Activated CD8-positive, alpha-beta T cell treated with anti-CD3 and anti-CD28 coated beads for 36 hours (primary cell): Measurements from ENCODE around the gene EDN3. TPM values are rescaled to one million over a fixed set of nuclear protein-coding genes. Genes with fewer than 3 reads are reported as not detected.

Experiments
- ATAC-seq: fragments of 200-7000 bp; cut with Tn5 transposase; one replicate; pipeline ENCODE4 v1.10.0; 2021; ENCODE audit warnings: mild to moderate bottlenecking, moderate library complexity
- CTCF ChIA-PET: fragments of 350-600 bp; sonication (Branson Sonifier 250); formaldehyde crosslinking; loops from one replicate; lab custom pipeline; 2021; ENCODE audit warnings: antibody characterized with exemption; lab: Charles Lee
- POLR2A ChIA-PET: fragments of 350-600 bp; sonication (Branson Sonifier 250); formaldehyde crosslinking; loops from one replicate; lab custom pipeline; 2021; ENCODE audit warnings: antibody characterized with exemption; lab: Charles Lee
- DNase-seq: peaks from one replicate; pipeline ENCODE4 v3.0.0-alpha.2; 2020
- H3K27ac Mint-ChIP-seq: one replicate; pipeline ENCODE4 v1.8.0; 2021; ENCODE audit warnings: mild to moderate bottlenecking, mixed read lengths
- H3K27me3 Mint-ChIP-seq: one replicate; pipeline ENCODE4 v1.8.0; 2021; ENCODE audit warnings: mixed read lengths
- H3K36me3 Mint-ChIP-seq: one replicate; pipeline ENCODE4 v1.8.0; 2021; ENCODE audit warnings: low read depth, mixed read lengths
- H3K4me1 Mint-ChIP-seq: one replicate; pipeline ENCODE4 v1.8.0; 2021; ENCODE audit warnings: low read depth, mixed read lengths
- H3K4me3 Mint-ChIP-seq: one replicate; pipeline ENCODE4 v1.8.0; 2021; ENCODE audit warnings: mild to moderate bottlenecking, moderate library complexity, mixed read lengths
- H3K9me3 Mint-ChIP-seq: one replicate; pipeline ENCODE4 v1.8.0; 2021; ENCODE audit warnings: mixed read lengths
- CTCF ChIP-seq: fragments of 200-600 bp; IDR thresholded peaks from one replicate; pipeline ENCODE4 v1.8.0; 2022; ENCODE audit warnings: antibody characterized with exemption, mild to moderate bottlenecking
- intact Hi-C: fragments of 100-400 bp; cut with micrococcal nuclease; formaldehyde crosslinking; loops from one replicate; pipeline ENCODE4 v1.10.0; 2022
- total RNA-seq, 2 experiments: library from RNA; stranded (reverse); gene quantifications; one replicate each; pipeline ENCODE4 v1.2.3, GENCODE V29; 2021

EDN3 gene
- total RNA-seq, 2 experiments from 2014 or later = 0.09 TPM; not detected in 1

DNA sequence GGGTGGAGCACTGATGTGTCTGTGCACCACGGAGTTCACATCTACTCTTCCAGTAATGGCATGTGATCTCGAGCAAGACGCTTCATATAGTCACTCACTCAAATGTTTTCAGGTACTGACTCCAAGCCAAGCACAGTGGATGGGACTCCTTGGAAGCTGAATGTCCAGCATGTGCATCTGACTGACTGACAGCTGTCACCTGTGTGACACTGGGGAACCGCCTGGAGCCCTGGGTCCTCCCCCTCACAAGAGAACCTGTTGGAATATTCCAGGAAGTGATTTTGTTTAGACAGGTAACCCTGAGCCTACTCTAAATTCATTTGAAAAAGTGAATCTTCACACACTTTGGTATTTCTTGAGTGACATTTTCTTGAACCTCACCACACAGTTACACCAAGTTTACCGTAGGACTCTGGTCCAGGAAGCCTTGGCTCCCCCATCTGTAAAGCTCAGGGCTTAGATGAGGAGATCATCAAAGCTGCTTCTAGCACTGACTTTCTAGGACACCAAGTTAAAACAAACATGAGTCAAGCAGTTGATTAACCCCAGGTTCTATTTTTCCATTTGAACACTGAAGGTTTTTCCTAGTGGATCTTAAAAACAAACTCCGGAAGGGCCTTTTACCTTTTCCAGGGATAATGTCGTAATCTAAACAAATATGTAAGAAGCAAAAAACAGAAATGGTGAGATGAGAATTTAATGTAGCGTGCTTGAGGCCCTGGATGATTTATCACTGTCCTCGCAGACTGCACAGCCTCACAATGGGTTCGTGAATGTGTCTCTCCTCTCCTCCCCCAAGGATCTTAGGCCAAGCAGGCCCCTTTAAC is 50.1 kb downstream of the EDN3 start:
- peaks cover 10% of the 10 kb centered on the region for H3K4me1 Mint-ChIP-seq

GRCh38 chr20:59351157-59352040 is 51.0 kb downstream of the EDN3 start:
- no peak for TF ChIP-seq CTCF
- Mint-ChIP-seq H3K4me1 (peaks cover 10% of the 10 kb centered on the region), H3K4me3 (no peak overlapping the region), H3K36me3 (no peaks in the 10 kb centered on the region), H3K27me3 (no peaks in the 10 kb centered on the region), H3K27ac (no peak overlapping the region), H3K9me3 (no peaks in the 10 kb centered on the region)
- DNase-seq (no peak), ATAC-seq (no peak)
- ChIA-PET POLR2A (no interaction called here), CTCF (no interaction called here)
- intact Hi-C loops = no loop called here

More for the DNA sequence above, 50.1 kb downstream of the EDN3 start:
- H3K9me3 Mint-ChIP-seq = no peaks in the 10 kb centered on the region
- no peak for TF ChIP-seq CTCF
- DNase-seq (no peak), ATAC-seq (no peak)
- ChIA-PET POLR2A (no interaction called here), CTCF (no interaction called here)
- no peaks in the 10 kb centered on the region for H3K36me3 Mint-ChIP-seq
- no peak overlapping the region for H3K4me3 Mint-ChIP-seq
- H3K27ac Mint-ChIP-seq = no peak overlapping the region
- intact Hi-C loops = no loop called here
- no peaks in the 10 kb centered on the region for H3K27me3 Mint-ChIP-seq

GRCh38 chr20:59352541-59352940 is 52.1 kb downstream of the EDN3 start:
- Mint-ChIP-seq H3K9me3 (no peaks in the 10 kb centered on the region), H3K4me3 (no peak overlapping the region), H3K27ac (no peak overlapping the region), H3K27me3 (no peaks in the 10 kb centered on the region), H3K36me3 (no peaks in the 10 kb centered on the region), H3K4me1 (peaks cover 10% of the 10 kb centered on the region)
- intact Hi-C loops = no loop called here
- POLR2A ChIA-PET = no interaction called here
- no peak for ATAC-seq
- no peak for DNase-seq
- CTCF ChIA-PET = no interaction called here
- TF ChIP-seq CTCF = no peak

DNA sequence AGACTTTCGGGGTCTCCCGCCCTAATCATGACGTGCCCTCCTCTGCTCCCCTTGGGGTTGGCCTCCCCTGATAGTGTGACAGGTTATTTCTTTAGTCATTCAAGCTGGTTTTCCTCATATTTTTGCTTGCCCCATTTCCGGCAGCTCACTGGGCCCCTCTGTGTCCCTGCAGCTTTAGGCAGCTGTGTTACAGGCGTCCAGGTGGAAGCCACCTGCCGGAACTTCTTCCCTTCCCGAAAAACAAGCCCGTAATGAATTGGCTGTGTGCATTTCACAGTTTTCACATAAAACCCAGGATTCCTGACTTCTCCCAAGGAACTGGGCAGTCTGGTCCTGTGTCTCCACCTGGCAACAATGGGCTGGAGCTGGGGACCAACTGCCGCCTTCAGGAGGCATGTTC is 52.6 kb downstream of the EDN3 start:
- H3K4me3 Mint-ChIP-seq = no peak overlapping the region
- no peak overlapping the region for H3K27ac Mint-ChIP-seq
- ChIA-PET POLR2A (no interaction called here), CTCF (no interaction called here)
- TF ChIP-seq CTCF = no peak
- intact Hi-C loops = no loop called here
- DNase-seq (no peak), ATAC-seq (no peak)
- no peaks in the 10 kb centered on the region for H3K36me3 Mint-ChIP-seq
- no peaks in the 10 kb centered on the region for H3K27me3 Mint-ChIP-seq
- H3K9me3 Mint-ChIP-seq = no peaks in the 10 kb centered on the region
- H3K4me1 Mint-ChIP-seq = peaks cover 10% of the 10 kb centered on the region

GRCh38 chr20:59354460-59354859 is 54.0 kb downstream of the EDN3 start:
- TF ChIP-seq CTCF = no peak
- peaks cover 10% of the 10 kb centered on the region for H3K4me1 Mint-ChIP-seq
- CTCF ChIA-PET = no interaction called here

More at GRCh38 chr20:59354460-59354859, 54.0 kb downstream of the EDN3 start:
- intact Hi-C loops = no loop called here
- ATAC-seq (no peak), DNase-seq (no peak)
- Mint-ChIP-seq H3K27ac (no peak overlapping the region), H3K36me3 (no peaks in the 10 kb centered on the region), H3K9me3 (no peaks in the 10 kb centered on the region), H3K27me3 (no peaks in the 10 kb centered on the region), H3K4me3 (no peak overlapping the region)
- POLR2A ChIA-PET = no interaction called here
